GM12878 (cell line): Measurements from ENCODE around the gene SRCIN1. TPM values are rescaled to one million over a fixed set of nuclear protein-coding genes. Genes with fewer than 3 reads are reported as not detected.
"Not testable (repeated sequence)": the region's sequence is repeated elsewhere in the genome, so short reads cannot be mapped to it uniquely, and the experiment has no call there.

Source experiments
- ATAC-seq: fragments of 200-7000 bp; cut with Tn5 transposase; 3 replicates; pipeline ENCODE4 v1.9.1; 2020; ENCODE audit warnings: mild to moderate bottlenecking, moderate library complexity
- BruUV-seq: library from RNA; stranded (reverse); fragments of 400-500 nt; replicated peaks from 2 replicates; lab custom pipeline; 2021; lab: Mats Ljungman, UMichigan
- CTCF ChIA-PET: fragments of 300-600 bp; sonication (Branson Sonifier 250); formaldehyde crosslinking; extraction: SDS; loops from one replicate; lab custom pipeline; 2021; ENCODE audit warnings: inconsistent platforms; lab: Yijun Ruan, JAX
- POLR2A ChIA-PET: fragments of 350-600 bp; formaldehyde crosslinking; extraction: SDS; loops from one replicate; lab custom pipeline; 2021; ENCODE audit warnings: inconsistent platforms; lab: Charles Lee
- RAD21 ChIA-PET: fragments of 300-600 bp; sonication (Branson Sonifier 250); formaldehyde crosslinking; loops from one replicate; lab custom pipeline; 2023; ENCODE audit warnings: antibody characterized with exemption; ENCODE audit not compliant: unreplicated experiment; lab: Charles Lee
- SMC1A ChIA-PET: fragments of 300-600 bp; sonication (Branson Sonifier 250); formaldehyde crosslinking; loops from one replicate; lab custom pipeline; 2023; ENCODE audit not compliant: unreplicated experiment, uncharacterized antibody; lab: Charles Lee
- DNase-seq: peaks from one replicate; pipeline ENCODE4 v3.0.0-alpha.2; 2011; ENCODE audit warnings: low read depth, low spot score
- FAIRE-seq: peaks from 3 replicates; lab custom pipeline; 2011; peaks lifted over from hg19 to GRCh38; lab: Jason Lieb, UNC
- H2AFZ ChIP-seq: 2 replicates; pipeline ENCODE4 v1.6.0; 2011; ENCODE audit warnings: low read depth, low read length, control low read depth; ENCODE audit not compliant: control insufficient read depth
- H3K27ac ChIP-seq: 2 replicates; pipeline ENCODE4 v1.5.1; 2011; ENCODE audit warnings: control low read depth; ENCODE audit not compliant: control insufficient read depth, insufficient read depth
- H3K27me3 ChIP-seq, 2 experiments: replicated peaks in 1 of 2; 2 replicates each; pipeline versions ENCODE4 v1.6.0 to v1.6.1; 2011; ENCODE audit warnings: low read length in 1 of 2; ENCODE audit not compliant: control insufficient read depth in 2 of 2, insufficient read depth in 2 of 2
- H3K36me3 ChIP-seq, 2 experiments: 2 replicates each; pipeline ENCODE4 v1.5.1; 2011; ENCODE audit warnings: low read length in 1 of 2; ENCODE audit not compliant: control insufficient read depth in 2 of 2, insufficient read depth in 2 of 2
- H3K4me1 ChIP-seq: 2 replicates; pipeline ENCODE4 v1.6.1; 2011; ENCODE audit warnings: mild to moderate bottlenecking, low read length, moderate library complexity, mixed read lengths; ENCODE audit not compliant: control insufficient read depth, insufficient read depth
- H3K4me2 ChIP-seq: 2 replicates; pipeline ENCODE4 v1.6.0; 2011; ENCODE audit warnings: control low read depth; ENCODE audit not compliant: control insufficient read depth, insufficient read depth
- H3K4me3 ChIP-seq: fragments of 200-600 bp; sonication (generic); 2 replicates; pipeline ENCODE4 v1.5.1; 2016
- H3K79me2 ChIP-seq: 2 replicates; pipeline ENCODE4 v1.6.0; 2011; ENCODE audit warnings: low read length; ENCODE audit not compliant: control insufficient read depth, insufficient read depth
- H3K9ac ChIP-seq: 2 replicates; pipeline ENCODE4 v1.8.0; 2011; ENCODE audit warnings: low read length, control low read depth, mixed read lengths; ENCODE audit not compliant: control insufficient read depth, insufficient read depth
- H3K9me3 ChIP-seq: replicated peaks from 3 replicates; pipeline ENCODE4 v1.5.1; 2011; ENCODE audit warnings: mild to moderate bottlenecking, low read length; ENCODE audit not compliant: control insufficient read depth, insufficient read depth
- H4K20me1 ChIP-seq: 2 replicates; pipeline ENCODE4 v1.6.0; 2011; ENCODE audit not compliant: control insufficient read depth, insufficient read depth
- BMI1 ChIP-seq: fragments of 450-650 bp; IDR thresholded peaks from 2 replicates; pipeline ENCODE4 v1.6.1; 2016; ENCODE audit warnings: mild to moderate bottlenecking, moderate library complexity, borderline replicate concordance
- CREM ChIP-seq: IDR thresholded peaks from 2 replicates; pipeline ENCODE4 v1.6.1; 2014; ENCODE audit warnings: antibody characterized with exemption, low read depth
- EGR1 ChIP-seq, 2 experiments: IDR thresholded peaks; 1 replicate in 1 of 2; 2 replicates in 1 of 2; pipeline ENCODE4 v1.6.1; 2011 to 2012; ENCODE audit warnings: low read depth in 2 of 2, low read length in 2 of 2, borderline replicate concordance in 1 of 2, mild to moderate bottlenecking in 1 of 2, moderate library complexity in 1 of 2
- IKZF2 ChIP-seq, 2 experiments: fragments of 450-650 bp; IDR thresholded peaks; 2 replicates each; pipeline ENCODE4 v1.6.1; 2017; ENCODE audit warnings: mild to moderate bottlenecking in 2 of 2, moderate library complexity in 2 of 2
- MTA2 ChIP-seq: fragments of 450-650 bp; IDR thresholded peaks from 2 replicates; pipeline ENCODE4 v1.6.1; 2016; ENCODE audit warnings: low read depth, mild to moderate bottlenecking, moderate library complexity
- NFYB ChIP-seq: IDR thresholded peaks from 2 replicates; pipeline ENCODE4 v1.6.1; 2011; ENCODE audit warnings: low read depth, mild to moderate bottlenecking, low read length, improper control_type of control experiment, moderate library complexity; ENCODE audit not compliant: insufficient read depth
- POLR2AphosphoS5 ChIP-seq: IDR thresholded peaks from 2 replicates; pipeline ENCODE4 v1.6.1; 2011; ENCODE audit warnings: mild to moderate bottlenecking, low read length, inconsistent platforms
- SPI1 ChIP-seq: IDR thresholded peaks from 2 replicates; pipeline ENCODE4 v1.6.1; 2011; ENCODE audit warnings: low read depth, mild to moderate bottlenecking, low read length, moderate library complexity, borderline replicate concordance; ENCODE audit not compliant: insufficient read depth
- WGBS: methylation state at CpG from one replicate; pipeline ENCODE4 v1.1.6; 2016; ENCODE audit warnings: low lambda C conversion rate; ENCODE audit not compliant: insufficient replicate concordance, insufficient coverage; ENCODE audit errors: missing lambda C conversion rate; 5-methylcytosine and 5-hydroxymethylcytosine counted together
- in situ Hi-C: fragments of 300-500 bp; cut with MboI; formaldehyde crosslinking; loops from 9 replicates; pipeline ENCODE4 v1.14.3; 2018; ENCODE audit warnings: mixed read lengths
- intact Hi-C: fragments of 100-400 bp; cut with micrococcal nuclease; formaldehyde crosslinking; loops from one replicate; pipeline ENCODE4 v1.14.2; 2022; ENCODE audit not compliant: unreplicated experiment
- polyA plus RNA-seq, 11 experiments: library from polyadenylated mRNA; depleted of rRNA in 4 of 11; unstranded in 6 of 11; stranded (reverse) in 5 of 11; fragments of >200 nt; fragmentation: Nextera tagmentation in 4 of 11; fragmentation: Illumina TruSeq in 1 of 11; extraction: Ambion mirVana in 4 of 11; extraction: Trizol in 1 of 11; gene quantifications; 1 replicate in 1 of 11; 2 replicates in 10 of 11; pipeline versions ENCODE4 v1.2.1 to v1.2.3, GENCODE V29; 2011 to 2016; ENCODE audit warnings: inconsistent platforms in 2 of 11, missing spikeins in 2 of 11, low read depth in 1 of 11
- total RNA-seq, 4 experiments: library from RNA; depleted of rRNA in 3 of 4; stranded (reverse); fragments of >200 nt in 3 of 4; fragmentation: Illumina TruSeq in 1 of 4; extraction: Trizol in 1 of 4; gene quantifications; 2 replicates each; pipeline versions ENCODE4 v1.2.1 to v1.2.3, GENCODE V29; 2013 to 2021
- TF ChIP-seq, protein P1 (sequence below): fragments of 450-650 bp; formaldehyde crosslinking; IDR thresholded peaks from 2 replicates; pipeline ENCODE4 v1.4.0; 2020; ENCODE audit warnings: mild to moderate bottlenecking, moderate library complexity
- TF ChIP-seq, protein P2 (sequence below): fragments of 450-650 bp; formaldehyde crosslinking; IDR thresholded peaks from 2 replicates; pipeline ENCODE4 v1.5.0; 2022; ENCODE audit warnings: mild to moderate bottlenecking, missing genetic modification characterization
- TF ChIP-seq, protein P3 (sequence below): IDR thresholded peaks from 2 replicates; pipeline ENCODE4 v1.6.1; 2011; ENCODE audit warnings: borderline replicate concordance, low read depth, mild to moderate bottlenecking, moderate library complexity, low read length; ENCODE audit not compliant: insufficient read depth, poor library complexity, severe bottlenecking

SRCIN1 gene
- total and polyA plus RNA-seq, 10 of the 15 experiments (the other 5 are each of a cell fraction or from before 2014, with no cell fraction given), result under 0.01 to 0.74 (median 0.20) TPM; not detected in 3

- POLR2A ChIA-PET, FAIRE-seq, in situ Hi-C loops, H3K9ac ChIP-seq, H3K9me3 ChIP-seq, H3K79me2 ChIP-seq, H3K27me3 ChIP-seq, H3K4me3 ChIP-seq, H3K36me3 ChIP-seq, H4K20me1 ChIP-seq: not testable (repeated sequence)
- SMC1A ChIA-PET, result interaction anchor here (0.8 to 1.5 kb wide), 9 partner anchors 42 to 182 kb away, joined by 3 to 11 read pairs (median 4); partner anchors contain the start of gene SOCS7
- under 1% methylated on average over 11 of the region's 13 CpGs for WGBS
- peaks cover 17% of the 10 kb centered on the region for H3K4me1 ChIP-seq
- intact Hi-C loops, result loop anchor here (1.0 kb wide), 3 partner anchors 41 to 136 kb away; no protein-coding TSS in a partner anchor
- peak overlapping the region; percentile 81 for H3K4me2 ChIP-seq
- peak overlapping the region; percentile 59 for H2AFZ ChIP-seq
- ATAC-seq (peak; percentile 93), DNase-seq (peak; percentile 94)
- H3K27ac ChIP-seq, result peak overlapping the region; percentile 50
- RAD21 ChIA-PET, result interaction anchor here (0.7 to 1.9 kb wide), 4 partner anchors 57 to 182 kb away, joined by 3 to 8 read pairs (median 6); partner anchors contain the start of gene ARHGAP23
- CTCF ChIA-PET, result interaction anchor here (0.7 to 3.7 kb wide), 13 partner anchors 10 to 182 kb away, joined by 3 to 31 read pairs (median 4); partner anchors contain the start of gene SOCS7
- BruUV-seq, result TSS peak; percentile 97
- TF ChIP-seq POLR2AphosphoS5, result peak; percentile 98
- TF ChIP-seq, protein P1, sequence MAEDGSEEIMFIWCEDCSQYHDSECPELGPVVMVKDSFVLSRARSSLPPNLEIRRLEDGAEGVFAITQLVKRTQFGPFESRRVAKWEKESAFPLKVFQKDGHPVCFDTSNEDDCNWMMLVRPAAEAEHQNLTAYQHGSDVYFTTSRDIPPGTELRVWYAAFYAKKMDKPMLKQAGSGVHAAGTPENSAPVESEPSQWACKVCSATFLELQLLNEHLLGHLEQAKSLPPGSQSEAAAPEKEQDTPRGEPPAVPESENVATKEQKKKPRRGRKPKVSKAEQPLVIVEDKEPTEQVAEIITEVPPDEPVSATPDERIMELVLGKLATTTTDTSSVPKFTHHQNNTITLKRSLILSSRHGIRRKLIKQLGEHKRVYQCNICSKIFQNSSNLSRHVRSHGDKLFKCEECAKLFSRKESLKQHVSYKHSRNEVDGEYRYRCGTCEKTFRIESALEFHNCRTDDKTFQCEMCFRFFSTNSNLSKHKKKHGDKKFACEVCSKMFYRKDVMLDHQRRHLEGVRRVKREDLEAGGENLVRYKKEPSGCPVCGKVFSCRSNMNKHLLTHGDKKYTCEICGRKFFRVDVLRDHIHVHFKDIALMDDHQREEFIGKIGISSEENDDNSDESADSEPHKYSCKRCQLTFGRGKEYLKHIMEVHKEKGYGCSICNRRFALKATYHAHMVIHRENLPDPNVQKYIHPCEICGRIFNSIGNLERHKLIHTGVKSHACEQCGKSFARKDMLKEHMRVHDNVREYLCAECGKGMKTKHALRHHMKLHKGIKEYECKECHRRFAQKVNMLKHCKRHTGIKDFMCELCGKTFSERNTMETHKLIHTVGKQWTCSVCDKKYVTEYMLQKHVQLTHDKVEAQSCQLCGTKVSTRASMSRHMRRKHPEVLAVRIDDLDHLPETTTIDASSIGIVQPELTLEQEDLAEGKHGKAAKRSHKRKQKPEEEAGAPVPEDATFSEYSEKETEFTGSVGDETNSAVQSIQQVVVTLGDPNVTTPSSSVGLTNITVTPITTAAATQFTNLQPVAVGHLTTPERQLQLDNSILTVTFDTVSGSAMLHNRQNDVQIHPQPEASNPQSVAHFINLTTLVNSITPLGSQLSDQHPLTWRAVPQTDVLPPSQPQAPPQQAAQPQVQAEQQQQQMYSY (CRISPR knock-in tag), result peak; percentile 95
- peak; percentile 36 to 67 for TF ChIP-seq IKZF2 (IDR thresholded peaks at IDR 0.05)
- TF ChIP-seq MTA2, result peak; percentile 46; the same call in 1 of the 2 replicates
- TF ChIP-seq EGR1 (IDR thresholded peaks at IDR 0.05; ENCODE audit: borderline replicate concordance in 1 of 2, low read depth in 2 of 2, low read length in 2 of 2), result peak in 1 of 2 experiments; percentile 30; a peak in 1 of 3 replicates
- TF ChIP-seq, protein P2, sequence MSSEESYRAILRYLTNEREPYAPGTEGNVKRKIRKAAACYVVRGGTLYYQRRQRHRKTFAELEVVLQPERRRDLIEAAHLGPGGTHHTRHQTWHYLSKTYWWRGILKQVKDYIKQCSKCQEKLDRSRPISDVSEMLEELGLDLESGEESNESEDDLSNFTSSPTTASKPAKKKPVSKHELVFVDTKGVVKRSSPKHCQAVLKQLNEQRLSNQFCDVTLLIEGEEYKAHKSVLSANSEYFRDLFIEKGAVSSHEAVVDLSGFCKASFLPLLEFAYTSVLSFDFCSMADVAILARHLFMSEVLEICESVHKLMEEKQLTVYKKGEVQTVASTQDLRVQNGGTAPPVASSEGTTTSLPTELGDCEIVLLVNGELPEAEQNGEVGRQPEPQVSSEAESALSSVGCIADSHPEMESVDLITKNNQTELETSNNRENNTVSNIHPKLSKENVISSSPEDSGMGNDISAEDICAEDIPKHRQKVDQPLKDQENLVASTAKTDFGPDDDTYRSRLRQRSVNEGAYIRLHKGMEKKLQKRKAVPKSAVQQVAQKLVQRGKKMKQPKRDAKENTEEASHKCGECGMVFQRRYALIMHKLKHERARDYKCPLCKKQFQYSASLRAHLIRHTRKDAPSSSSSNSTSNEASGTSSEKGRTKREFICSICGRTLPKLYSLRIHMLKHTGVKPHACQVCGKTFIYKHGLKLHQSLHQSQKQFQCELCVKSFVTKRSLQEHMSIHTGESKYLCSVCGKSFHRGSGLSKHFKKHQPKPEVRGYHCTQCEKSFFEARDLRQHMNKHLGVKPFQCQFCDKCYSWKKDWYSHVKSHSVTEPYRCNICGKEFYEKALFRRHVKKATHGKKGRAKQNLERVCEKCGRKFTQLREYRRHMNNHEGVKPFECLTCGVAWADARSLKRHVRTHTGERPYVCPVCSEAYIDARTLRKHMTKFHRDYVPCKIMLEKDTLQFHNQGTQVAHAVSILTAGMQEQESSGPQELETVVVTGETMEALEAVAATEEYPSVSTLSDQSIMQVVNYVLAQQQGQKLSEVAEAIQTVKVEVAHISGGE, result peak; percentile 19; the same call in 1 of the 2 replicates
- TF ChIP-seq, protein P3, sequence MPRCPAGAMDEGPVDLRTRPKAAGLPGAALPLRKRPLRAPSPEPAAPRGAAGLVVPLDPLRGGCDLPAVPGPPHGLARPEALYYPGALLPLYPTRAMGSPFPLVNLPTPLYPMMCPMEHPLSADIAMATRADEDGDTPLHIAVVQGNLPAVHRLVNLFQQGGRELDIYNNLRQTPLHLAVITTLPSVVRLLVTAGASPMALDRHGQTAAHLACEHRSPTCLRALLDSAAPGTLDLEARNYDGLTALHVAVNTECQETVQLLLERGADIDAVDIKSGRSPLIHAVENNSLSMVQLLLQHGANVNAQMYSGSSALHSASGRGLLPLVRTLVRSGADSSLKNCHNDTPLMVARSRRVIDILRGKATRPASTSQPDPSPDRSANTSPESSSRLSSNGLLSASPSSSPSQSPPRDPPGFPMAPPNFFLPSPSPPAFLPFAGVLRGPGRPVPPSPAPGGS, result peak; percentile 68
- TF ChIP-seq BMI1, result peak; percentile 73
- peak; percentile 56; the same call in 1 of the 2 replicates for TF ChIP-seq CREM
- TF ChIP-seq SPI1, result 0 out of 2 replicates have a peak, but pooled peaks have one; percentile 1
- peak; percentile 77 for TF ChIP-seq NFYB
These were observed 120.0 kb downstream of the SRCIN1 start for GRCh38 chr17:38485681-38486298.
